NCI-H2107 treated with DMSO at 0.1 percent for 48 hours (cell line): Measurements from ENCODE around the gene CENPS.
"Not testable (repeated sequence)": the region's sequence is repeated elsewhere in the genome, so short reads cannot be mapped to it uniquely, and the experiment has no call there.

ENCODE experiments used
- DNase-seq: peaks from one replicate; lab custom pipeline; 2025; ENCODE audit not compliant: unreplicated experiment; lab: John Stamatoyannopoulos, UW

The CENPS gene

DNA sequence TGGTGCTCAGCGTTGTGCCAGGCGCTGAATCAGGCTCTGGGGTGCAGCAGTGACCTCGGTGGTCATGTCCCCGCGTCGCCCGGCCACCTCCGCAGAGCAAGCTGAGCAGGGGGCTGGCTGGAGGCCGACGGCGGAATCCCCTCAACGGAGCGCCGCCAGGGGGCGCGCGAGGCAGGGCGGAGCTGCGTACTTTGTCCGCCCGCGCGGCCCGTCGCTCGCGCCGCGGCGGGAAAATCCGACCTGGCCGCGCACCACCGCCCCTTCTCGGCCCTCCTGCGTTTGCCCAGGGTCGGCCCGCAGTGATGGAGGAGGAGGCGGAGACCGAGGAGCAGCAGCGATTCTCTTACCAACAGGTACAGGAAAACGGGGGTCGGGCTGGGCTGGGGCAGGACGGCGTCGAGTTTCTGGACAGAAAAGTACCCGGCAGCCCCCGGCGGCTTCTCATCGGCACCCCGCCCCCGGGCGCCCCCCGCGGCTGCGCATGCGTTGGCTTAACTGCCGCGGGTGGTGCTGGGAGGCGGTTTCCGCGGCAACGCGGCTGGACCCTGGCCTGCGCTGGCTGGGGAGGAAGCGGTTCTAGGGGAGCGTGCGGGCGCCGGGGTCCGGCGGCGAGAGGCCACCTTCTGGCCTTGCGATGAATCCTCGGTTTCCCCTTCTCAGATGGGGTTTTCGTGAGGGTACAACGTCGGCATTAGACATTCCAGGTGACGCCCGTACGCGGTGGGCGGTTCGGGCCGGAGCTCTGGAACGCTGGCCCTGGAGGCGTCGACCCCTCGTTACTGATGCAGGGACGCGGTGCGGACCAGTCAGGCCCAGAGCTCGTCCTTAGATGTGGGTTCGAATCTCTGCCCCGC lies at the start of gene CENPS:
Gene CENPS, plus strand, starts transcription at position 218 of the 854 bp plus-strand sequence. Its CDS starts 85 bp downstream, at position 303.
- no peak for DNase-seq

DNA sequence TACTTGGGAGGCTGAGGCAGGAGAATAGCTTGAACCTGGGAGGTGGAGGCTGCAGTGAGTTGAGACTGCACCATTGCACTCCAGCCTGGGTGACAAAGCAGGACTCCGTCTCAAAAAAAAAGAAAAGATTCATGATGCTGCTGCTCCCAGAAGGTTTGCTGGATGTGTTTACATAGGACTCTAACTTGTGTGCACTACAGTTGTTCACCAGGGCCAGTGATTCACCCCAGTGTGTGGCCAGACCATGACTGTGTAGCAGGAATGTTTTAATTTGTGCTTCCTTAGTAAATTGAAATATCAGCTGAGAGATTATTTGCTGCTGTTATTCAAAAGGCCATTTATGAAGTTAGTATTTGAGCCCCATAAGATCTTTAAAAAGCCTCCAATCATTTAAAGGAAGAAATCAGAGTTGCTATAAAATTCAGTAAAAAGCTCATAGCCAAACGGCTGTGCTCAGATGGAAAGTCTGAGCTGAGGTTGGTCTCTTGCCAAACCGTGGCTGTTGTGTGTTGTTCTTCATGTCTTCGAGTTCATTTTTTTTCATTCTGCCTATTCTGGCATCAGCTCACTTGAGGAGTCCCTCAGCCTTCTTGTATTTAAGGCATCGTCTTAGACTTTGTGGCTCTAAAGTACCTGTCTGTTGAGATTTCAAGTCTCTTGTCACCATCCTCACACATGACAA lies 49.5 kb upstream of the CENPS start:
- no peak for DNase-seq

DNA sequence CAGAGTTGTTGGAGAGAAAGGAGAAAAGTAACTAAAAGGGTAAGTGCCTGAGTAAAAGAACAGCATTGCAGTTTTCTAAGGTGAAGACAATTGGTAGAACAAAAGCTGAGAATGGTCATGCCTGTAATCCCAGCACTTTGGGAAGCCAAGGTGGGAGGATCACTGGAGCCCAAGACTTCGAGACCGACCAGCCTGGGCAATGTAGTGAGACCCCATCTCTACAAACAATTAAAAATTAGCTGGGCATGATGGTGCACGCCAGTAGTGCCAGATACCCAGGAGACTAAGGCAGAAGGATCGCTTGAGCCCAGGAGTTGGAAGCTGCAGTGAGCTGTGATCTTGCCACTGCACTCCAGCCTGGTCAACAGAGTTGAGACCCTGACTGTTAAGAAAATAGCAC lies 46.6 kb upstream of the CENPS start:
- no peak for DNase-seq

DNA sequence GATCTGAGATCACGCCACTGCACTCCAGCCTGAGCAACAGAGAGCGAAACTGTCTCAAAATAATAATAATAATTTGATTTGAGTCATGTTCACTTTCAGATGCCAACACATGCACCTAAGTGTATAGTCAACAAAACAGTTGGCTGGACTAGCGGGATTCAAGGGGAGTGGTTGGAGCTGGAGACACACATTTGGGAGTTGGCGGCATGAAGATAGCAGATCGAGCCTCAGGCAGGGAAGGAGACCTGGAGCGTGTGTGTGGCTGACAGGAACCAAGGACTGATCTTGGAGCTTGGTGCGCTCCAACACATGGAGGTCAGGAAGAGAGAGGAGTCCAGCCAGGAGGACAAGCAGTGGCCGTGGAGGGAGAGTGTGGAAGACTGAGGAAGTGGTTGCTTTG lies 46.0 kb upstream of the CENPS start:
- DNase-seq, result no peak

DNA sequence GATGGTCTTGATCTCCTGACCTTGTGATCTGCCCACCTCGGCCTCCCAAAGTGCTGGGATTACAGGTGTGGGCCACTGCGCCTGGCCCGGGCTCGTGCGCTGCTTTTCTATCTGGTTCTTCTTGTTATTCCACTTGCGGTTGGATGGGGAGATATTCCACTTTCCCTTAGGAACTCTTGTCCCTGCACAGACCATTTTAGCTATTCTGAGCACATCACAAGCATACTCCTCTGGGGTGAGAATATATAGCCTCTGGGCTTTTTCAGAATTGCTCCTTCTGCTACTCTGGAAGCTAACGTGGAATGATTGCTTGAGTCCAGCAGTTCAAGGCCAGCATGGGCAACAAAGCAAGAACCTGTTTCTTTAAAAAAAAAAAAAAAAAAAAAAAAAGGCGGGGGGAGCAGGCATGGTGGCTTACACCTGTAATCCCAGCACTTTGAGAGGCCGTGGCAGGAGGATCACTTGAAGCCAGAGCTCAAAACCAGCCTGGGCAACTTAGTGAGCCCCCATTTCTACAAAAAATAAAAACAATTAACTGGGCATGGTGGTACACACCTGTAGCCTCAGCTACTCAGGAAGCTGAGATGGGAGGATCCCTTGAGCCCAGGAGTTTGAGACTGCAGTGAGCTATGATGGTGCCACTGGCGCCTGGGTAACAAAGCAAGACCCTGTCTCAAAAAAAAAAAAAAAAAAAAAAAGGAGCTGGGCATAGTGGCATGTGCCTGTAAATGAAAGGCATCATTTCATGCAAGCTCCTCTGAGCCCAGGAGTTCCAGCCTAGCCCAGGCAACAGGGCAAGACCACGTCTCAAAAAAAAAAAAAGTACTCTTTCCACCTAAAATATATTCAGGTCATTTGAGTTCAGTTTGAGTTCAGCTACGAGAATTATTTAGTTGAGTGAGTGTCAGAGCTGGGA lies 43.2 kb upstream of the CENPS start:
- DNase-seq, result no peak

DNA sequence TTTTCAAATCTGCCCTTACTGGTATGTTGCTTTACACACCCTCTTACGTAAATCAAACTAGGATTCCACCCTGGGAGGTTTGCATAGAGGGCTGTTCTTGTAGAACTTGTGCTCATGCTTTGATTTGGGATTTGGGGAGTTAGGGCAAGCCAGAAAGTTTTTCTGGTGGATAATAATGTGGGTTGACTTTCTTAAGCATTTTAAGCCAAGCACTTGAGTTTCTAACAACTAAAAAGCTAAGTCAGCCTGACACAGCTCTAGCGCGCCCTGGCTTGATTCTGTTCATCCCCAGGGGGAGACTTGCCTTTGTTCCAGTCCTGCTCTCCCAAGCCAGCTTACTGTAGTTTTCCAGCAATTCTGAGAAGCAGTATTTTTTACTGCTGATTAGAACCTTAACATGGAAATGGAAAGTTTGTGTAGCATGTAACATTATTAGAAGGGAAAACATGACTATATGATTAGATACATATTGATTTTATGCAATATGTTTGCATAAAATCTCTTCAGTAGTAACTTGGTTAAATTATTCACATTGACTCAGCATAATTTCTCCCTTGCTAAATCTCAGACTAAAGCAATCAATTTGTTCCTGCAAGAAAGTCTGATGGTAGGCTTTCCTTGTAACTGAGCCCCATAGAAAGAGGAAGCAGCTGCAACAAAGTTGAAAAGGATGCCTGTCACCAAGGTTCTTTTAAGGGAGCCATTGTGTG lies 42.4 kb upstream of the CENPS start:
- no peak for DNase-seq

DNA sequence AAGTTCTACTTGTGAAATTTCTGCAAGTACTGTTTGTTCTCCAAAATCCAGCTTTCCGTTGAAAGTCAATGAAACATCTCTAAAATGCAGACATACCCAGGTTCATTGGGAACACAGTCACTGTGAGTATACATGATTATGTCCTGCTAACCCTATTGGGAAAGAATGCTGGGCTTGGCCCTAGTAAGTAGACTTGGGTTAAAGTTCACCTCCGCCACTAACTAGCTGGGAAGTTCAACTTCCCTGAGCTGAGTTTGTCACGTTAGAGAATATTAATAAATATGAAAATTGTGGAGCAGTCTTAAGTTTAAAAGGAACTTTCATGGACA lies 41.9 kb upstream of the CENPS start:
- DNase-seq, result no peak

DNA sequence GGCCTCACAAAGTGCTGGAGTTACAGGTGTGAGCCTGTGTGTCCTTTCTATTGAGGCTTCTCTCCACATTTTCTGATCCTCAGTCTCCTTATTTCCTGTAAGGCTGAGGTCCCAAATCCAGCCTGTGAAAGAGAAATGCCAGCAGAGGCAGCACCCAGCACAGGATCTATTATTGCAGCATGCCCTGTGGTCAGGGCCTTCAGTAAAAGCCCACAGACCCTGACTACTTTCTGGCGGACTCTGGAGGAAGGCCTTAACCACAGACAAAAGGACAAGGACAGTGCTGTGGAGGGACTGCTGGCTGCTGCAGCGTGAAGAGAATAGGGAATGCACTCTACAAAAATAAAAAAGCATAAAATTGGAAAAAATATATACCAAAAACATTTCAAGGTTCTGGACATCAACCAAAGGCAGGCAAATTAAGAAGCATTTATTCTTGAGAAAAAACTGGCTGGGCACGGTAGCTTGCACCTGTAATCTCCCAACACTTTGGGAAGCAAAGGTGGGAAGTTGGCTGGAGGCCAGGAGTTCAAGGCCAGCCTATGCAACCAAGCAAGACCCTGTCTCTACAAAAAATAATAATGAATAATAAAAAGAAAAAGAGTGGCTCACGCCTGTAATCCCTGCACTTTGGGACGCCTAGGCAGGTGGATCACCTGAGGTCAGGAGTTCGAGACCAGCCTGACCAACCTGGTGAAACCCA lies 40.8 kb upstream of the CENPS start:
- no peak for DNase-seq

DNA sequence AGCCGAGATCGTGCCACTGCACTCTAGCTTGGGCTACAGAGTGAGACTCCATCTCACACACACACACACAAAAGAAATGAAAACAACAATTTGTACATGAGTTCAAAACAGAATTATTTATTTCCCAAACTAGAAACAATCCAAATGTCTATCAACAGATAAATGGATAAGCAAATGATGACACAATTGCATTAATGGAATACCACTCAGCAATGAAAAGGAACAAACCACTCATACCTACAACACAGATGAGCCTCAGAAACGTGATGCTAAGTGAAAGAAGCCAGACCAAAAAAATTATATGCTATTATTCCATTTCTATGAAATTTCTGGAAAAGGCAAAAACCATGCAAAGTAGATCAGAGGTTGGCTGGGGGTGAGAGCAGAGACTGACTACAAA lies 33.4 kb upstream of the CENPS start:
- DNase-seq, result no peak

DNA sequence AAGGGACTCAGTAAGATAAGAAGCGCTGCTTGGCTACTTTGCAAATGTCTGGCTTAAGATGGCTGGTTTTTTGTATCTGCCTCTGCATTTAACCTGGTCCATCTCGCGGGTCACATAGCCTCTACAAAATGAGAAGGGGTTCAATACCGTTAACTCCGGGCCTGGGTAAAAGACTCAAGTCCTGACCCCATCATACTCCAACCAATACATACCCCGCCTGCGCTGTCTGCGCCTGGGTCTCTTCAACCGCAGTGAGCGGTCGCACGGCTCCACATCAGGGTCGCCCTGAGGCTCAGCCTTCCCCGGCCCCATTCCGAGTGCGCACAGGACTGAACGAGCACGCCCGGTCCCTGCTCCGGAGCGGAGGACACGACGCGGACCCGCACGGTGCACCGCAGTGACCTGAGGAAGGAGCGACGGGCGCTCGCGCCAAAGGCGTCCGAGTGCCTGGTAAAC lies 31.9 kb upstream of the CENPS start:
- no peak for DNase-seq

DNA sequence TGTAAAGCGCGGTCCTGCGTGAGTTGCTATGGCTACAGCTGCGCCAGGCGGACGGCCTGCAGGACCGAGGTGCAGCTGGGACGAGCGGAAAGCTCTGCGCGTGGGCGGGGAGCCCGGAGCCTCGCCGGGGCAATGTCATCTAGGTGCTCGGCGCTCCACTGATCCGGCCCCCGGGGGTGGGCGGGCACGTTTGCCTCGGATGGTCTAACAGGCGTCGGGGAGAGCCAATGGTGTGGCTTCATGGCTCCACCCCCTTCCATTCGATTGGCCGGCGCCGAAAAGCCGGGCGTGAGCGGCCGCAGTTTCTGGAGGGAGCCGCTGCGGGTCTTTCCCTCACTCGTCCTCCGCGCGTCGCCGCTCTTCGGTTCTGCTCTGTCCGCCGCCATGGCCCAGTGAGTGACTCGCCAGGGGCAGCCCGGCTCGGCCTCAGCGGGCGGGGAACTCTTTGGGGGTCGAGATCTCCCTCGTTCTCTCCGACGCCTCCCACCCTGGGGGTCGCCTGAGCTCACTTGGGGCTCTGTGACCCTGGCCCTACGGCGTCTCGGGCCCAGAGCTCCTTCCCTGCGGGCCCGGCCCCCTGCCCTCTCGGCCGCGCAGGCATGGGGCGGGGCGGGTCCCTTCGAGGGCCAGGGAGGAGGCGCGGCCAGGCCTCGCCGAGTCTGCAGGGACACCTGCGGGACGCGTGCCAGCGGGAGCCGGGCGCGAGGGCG lies 31.3 kb upstream of the CENPS start, which contains the start of gene PGD:
Gene PGD, plus strand, starts transcription at position 331 of the 710 bp plus-strand sequence. Its CDS starts 54 bp downstream, at position 385.
- peak; percentile 21 for DNase-seq

DNA sequence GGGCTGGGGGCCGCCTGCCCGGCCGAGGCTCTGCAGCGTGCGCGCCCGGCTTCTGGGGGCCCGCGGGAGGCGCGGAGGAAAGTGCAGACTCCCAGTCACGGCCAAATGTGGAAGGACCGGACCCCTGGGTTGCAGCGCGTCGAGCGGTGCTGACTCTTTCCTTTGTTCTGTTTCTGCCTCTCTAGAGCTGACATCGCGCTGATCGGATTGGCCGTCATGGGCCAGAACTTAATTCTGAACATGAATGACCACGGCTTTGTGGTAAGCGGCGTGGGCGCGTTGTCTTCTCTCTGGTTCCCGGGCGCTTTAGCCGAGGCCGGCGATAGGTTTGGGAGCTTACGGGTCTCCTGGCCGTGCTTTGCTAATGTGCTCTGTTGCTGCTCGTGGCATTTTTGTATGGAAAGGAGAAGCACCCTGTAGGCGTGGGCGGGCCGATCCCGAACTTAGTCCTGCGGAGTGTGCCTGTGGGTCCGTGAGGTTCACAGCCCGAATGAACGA lies 30.7 kb upstream of the CENPS start:
- DNase-seq, result no peak

DNA sequence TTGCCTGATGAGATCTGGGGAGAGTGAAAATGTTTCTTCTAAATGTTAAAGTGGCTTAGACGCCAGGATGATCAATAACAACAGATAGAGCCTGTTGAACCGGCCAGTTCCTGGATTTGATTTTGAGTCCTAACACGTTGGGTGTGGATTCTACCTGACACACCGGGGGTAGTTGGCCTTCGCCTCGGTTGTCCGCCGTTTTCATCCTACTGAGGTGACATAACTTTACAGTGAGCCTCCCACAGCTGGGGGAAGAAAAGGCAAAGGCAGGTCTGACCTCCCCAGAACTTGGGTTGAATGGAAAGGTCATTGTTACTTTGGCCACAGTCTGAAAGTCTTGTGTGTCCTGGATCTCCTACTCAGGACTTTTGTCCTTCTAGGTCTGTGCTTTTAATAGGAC lies 30.2 kb upstream of the CENPS start:
- no peak for DNase-seq

DNA sequence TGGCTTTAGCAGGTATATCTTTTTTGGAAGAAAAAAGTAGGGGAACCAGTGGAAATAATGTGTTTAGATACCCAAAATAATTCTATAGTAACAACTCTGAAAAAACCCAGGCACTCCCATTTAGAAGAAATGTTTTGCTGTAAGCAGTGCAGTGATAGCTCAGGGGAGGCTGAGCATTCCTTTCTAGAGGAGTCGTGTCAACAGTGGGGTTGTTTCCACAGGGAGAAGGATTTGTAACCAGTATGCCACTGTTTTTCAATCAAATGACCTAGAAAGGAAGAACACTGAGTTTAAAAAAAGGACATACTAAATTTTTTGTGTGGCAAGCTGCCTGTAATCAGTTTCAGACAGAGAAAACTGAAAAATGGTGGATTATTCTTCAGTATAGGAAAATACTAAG lies 29.0 kb upstream of the CENPS start:
- DNase-seq, result no peak

DNA sequence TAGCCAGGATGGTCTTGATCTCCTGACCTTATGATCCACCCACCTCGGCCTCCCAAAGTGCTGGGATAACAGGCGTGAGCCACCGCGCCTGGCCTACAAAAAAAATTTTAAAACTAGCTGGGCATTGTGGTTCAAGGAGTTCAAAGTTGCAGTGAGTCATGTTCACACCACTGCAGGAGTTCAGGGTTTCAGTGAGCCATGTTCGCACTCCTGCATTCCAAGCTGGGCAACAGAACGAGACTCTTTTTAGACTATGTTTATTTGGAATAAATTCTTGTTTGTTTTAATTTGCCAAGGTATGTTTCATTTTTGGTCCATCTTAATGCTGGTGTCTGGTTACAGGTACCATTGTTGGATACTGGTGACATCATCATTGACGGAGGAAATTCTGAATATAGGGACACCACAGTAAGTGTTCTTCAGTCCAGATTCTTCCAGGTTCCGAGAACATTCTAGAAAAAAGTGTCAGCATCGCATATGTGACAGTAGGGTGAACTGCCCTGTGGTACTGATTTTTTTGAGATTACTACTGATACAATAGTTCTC lies 27.4 kb upstream of the CENPS start:
- no peak for DNase-seq

DNA sequence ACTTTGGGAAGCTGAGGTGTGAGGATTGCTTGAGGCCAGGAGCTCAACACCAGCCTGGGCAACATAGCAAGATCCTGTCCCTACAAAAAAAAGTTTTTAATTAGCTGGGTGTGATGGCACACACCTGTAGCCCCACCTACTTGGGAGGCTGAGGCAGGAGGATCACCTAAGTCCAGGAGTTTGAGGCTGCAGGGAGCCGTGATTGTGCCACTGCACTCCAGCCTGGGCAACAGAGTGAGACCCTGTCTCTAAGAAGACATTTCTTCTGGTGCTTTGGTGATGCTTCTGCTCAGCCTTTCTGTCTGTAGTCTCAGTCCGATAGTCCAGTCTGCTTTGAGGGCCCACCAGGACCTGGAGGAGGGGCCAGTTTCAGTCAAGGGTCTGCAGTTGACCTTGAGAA lies 23.0 kb upstream of the CENPS start:
- DNase-seq, result no peak

DNA sequence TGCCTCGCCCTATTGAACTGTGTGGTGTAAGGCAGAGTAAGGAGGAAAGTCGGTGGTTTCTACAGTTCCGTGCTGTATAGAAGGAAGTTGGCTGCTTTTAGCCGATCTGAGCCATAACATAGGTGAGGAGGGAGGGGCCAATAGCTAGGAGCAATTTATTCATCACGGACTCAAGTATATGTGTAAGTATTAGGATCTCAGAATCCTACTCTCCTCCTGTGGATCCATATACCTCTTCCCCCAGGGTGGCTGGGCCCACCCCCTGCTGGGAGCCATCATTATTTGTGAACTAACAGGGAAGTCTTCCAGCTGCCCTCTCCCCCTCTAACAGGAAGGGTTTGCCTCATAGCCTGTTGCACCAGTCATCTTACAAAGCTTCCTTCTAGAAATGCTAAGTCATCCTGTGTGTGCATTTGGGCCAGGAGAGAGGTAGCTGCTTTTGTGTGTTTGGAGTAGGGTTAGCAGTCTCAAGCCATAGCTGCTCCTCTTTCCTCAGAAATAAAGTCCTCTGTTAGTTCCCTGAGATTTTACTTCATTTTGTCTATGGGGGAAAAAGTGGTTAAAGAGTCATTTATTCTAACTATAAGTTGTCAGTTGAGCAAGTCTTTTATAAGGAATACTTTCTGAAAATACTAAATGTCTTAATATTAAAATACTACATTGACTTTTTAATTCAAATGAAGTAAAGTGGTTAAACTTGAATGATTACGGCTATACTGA lies 14.9 kb upstream of the CENPS start:
- DNase-seq, result no peak

DNA sequence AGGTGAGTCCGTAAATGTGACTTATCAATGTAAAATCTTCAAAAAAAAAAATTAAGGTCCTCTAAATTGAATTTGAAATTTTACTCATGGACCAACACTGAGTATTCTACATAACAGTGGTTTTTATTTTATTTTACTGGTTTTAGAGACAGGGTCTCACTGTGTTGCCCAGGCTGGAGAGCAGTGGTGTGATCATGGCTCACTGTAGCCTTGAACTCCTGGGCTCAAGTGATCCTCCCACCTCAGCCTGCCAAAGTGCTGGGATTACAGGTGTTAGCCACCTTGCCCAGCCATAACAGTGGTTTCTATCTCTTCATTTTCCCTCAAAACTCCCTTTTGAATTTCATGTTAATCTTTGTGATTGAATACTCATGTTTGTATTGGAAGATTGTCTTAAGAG lies 14.3 kb upstream of the CENPS start:
- not testable (repeated sequence) for DNase-seq
